ENCODE results near the gene PCNX3. TPM values are rescaled to one million over a fixed set of nuclear protein-coding genes. Genes with fewer than 3 reads are reported as not detected.

PCNX3 gene
- total RNA-seq, 1 donor from 2014 or later, result 45.6 TPM

DNA sequence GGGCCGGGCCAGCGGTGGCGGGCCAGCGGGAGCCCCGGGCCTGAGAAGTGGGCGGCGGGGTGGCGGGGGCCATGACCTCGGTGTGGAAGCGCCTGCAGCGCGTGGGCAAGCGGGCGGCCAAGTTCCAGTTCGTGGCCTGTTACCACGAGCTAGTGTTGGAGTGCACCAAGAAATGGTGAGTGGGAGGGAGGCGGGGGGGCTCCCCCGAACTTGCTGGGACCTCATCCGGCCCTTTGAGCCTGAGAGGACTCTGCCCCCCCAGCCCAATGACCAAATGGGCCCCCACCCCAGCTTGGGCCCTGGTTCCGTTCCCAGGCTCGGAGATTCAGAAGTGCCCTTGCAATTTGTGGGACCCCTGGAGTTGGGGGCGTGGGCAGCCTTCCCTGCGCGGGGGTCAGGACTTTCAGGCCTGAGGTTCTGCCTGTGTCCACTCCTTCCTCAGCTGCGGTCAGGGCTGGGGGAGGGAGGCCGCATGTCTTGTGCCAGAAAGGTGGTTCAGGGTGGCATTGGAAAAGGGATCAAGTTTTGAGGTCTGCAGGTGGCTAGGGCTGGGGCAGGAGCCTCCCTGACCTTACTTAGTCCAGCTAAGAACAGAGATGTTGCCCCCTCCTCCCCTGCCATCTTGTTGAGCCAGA lies 39.2 kb upstream of the PCNX3 start:
- Mint-ChIP-seq H3K27me3 (ENCODE audit: low read depth, unreplicated experiment) (peaks cover 13% of the 10 kb centered on the region), H3K27ac (ENCODE audit: unreplicated experiment) (peak overlapping the region; percentile 11), H3K4me3 (ENCODE audit: unreplicated experiment) (peak overlapping the region; percentile 54), H3K4me1 (ENCODE audit: low read depth, unreplicated experiment) (peaks cover 29% of the 10 kb centered on the region), H3K36me3 (ENCODE audit: low read depth, unreplicated experiment) (peaks cover 6% of the 10 kb centered on the region), H3K9me3 (ENCODE audit: unreplicated experiment) (no peaks in the 10 kb centered on the region)
- FAIRE-seq, result no peak
- H4K20me1 ChIP-seq (ENCODE audit: insufficient read depth, low read length), result peaks cover 51% of the 10 kb centered on the region
- no peaks in the 10 kb centered on the region for H3K27me3 ChIP-seq (ENCODE audit: insufficient read depth, low read length)
- H3K4me3 ChIP-seq (ENCODE audit: insufficient read depth, low read depth, low read length), result peak overlapping the region; percentile 49
- peak overlapping the region; percentile 98 for H3K4me2 ChIP-seq (ENCODE audit: low read length)
- H3K9ac ChIP-seq (ENCODE audit: low read length), result peak overlapping the region; percentile 55
- H3K79me2 ChIP-seq (ENCODE audit: insufficient read depth, low read length), result peaks cover 25% of the 10 kb centered on the region
- H2AFZ ChIP-seq (ENCODE audit: low read depth, low read length), result no peak overlapping the region
- DNase-seq (ENCODE audit: low read depth), result no peak
- peaks cover 52% of the 10 kb centered on the region for H3K4me1 ChIP-seq (ENCODE audit: insufficient read depth, low read length)
- H3K9me3 ChIP-seq (ENCODE audit: insufficient read depth, low read depth, low read length), result no peaks in the 10 kb centered on the region
- H3K27ac ChIP-seq (ENCODE audit: low read depth, low read length), result no peak overlapping the region
- no peaks in the 10 kb centered on the region for H3K36me3 ChIP-seq (ENCODE audit: insufficient read depth, low read length)
- TF ChIP-seq, protein P1, sequence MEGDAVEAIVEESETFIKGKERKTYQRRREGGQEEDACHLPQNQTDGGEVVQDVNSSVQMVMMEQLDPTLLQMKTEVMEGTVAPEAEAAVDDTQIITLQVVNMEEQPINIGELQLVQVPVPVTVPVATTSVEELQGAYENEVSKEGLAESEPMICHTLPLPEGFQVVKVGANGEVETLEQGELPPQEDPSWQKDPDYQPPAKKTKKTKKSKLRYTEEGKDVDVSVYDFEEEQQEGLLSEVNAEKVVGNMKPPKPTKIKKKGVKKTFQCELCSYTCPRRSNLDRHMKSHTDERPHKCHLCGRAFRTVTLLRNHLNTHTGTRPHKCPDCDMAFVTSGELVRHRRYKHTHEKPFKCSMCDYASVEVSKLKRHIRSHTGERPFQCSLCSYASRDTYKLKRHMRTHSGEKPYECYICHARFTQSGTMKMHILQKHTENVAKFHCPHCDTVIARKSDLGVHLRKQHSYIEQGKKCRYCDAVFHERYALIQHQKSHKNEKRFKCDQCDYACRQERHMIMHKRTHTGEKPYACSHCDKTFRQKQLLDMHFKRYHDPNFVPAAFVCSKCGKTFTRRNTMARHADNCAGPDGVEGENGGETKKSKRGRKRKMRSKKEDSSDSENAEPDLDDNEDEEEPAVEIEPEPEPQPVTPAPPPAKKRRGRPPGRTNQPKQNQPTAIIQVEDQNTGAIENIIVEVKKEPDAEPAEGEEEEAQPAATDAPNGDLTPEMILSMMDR (IDR thresholded peaks at IDR 0.05; ENCODE audit: insufficient read depth, low read depth, low read length), result no peak
- TF ChIP-seq EZH2 (IDR thresholded peaks at IDR 0.05; ENCODE audit: insufficient read depth, low read length), result no peak

DNA sequence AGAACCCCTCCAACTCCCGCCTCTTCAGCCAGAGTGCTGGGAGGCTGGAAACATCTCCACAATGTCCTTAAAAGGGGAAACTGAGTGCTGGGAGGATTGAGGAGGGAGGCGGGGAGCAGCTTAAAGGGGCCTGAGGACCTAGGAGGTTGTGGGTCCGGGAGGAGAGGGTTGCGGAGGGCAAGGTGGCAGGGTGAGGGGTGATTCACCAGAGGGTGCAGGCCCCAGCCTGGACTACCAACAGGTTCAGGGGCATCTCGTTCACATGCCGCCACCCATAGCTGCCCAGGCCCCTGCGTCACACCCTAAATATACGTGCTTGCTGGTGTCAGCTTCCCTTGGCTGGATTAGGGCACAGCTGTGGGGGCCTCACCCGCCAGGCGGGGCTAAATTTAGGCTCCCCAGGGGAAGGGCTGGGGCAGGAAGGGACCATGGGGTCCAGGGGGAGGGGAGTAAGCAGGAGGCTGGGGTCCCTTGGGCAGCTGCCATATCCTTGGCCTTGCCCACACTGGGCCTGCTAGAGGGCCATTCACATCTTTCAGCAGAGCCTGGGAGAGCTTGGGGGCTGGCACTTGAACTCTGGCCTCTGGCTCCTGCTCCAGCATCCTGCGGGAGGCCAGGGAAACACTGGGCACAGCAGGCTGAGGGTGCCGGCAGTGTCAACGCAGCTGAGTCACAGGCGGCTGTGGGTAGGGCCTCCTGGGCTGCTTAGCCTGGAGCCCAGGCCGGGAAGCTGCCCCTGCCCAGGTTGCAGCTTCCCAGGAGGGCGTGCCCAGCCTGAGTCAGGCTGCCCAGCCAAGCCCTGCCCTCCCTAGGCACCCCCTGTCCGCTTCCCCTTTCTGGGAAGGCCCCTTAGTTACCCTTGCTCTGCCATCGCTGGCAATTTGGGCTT lies 38.5 kb upstream of the PCNX3 start:
- TF ChIP-seq EZH2 (IDR thresholded peaks at IDR 0.05; ENCODE audit: insufficient read depth, low read length), result no peak
- TF ChIP-seq, protein P1 (IDR thresholded peaks at IDR 0.05; ENCODE audit: insufficient read depth, low read depth, low read length), result no peak
- H4K20me1 ChIP-seq (ENCODE audit: insufficient read depth, low read length), result peaks cover 43% of the 10 kb centered on the region
- Mint-ChIP-seq H3K27ac (ENCODE audit: unreplicated experiment) (peak overlapping the region; percentile 11), H3K4me3 (ENCODE audit: unreplicated experiment) (peak overlapping the region; percentile 54), H3K36me3 (ENCODE audit: low read depth, unreplicated experiment) (peaks cover 9% of the 10 kb centered on the region), H3K27me3 (ENCODE audit: low read depth, unreplicated experiment) (peaks cover 18% of the 10 kb centered on the region), H3K4me1 (ENCODE audit: low read depth, unreplicated experiment) (peaks cover 22% of the 10 kb centered on the region), H3K9me3 (ENCODE audit: unreplicated experiment) (no peaks in the 10 kb centered on the region)
- peak overlapping the region; percentile 55 for H3K9ac ChIP-seq (ENCODE audit: low read length)
- H3K9me3 ChIP-seq (ENCODE audit: insufficient read depth, low read depth, low read length), result no peaks in the 10 kb centered on the region
- FAIRE-seq, result no peak
- no peak overlapping the region for H2AFZ ChIP-seq (ENCODE audit: low read depth, low read length)
- H3K27ac ChIP-seq (ENCODE audit: low read depth, low read length), result no peak overlapping the region
- H3K27me3 ChIP-seq (ENCODE audit: insufficient read depth, low read length), result no peaks in the 10 kb centered on the region
- peaks cover 17% of the 10 kb centered on the region for H3K79me2 ChIP-seq (ENCODE audit: insufficient read depth, low read length)
- DNase-seq (ENCODE audit: low read depth), result peak; percentile 48
- no peaks in the 10 kb centered on the region for H3K36me3 ChIP-seq (ENCODE audit: insufficient read depth, low read length)
- H3K4me2 ChIP-seq (ENCODE audit: low read length), result peak overlapping the region; percentile 98
- peaks cover 44% of the 10 kb centered on the region for H3K4me1 ChIP-seq (ENCODE audit: insufficient read depth, low read length)
- peak overlapping the region; percentile 49 for H3K4me3 ChIP-seq (ENCODE audit: insufficient read depth, low read depth, low read length)
